Neural crest cell (in vitro differentiated cells): ENCODE results near the gene BCAN. TPM values are rescaled to one million over a fixed set of nuclear protein-coding genes. Genes with fewer than 3 reads are reported as not detected.

Experiments used
- DNase-seq: peaks from one replicate; pipeline ENCODE4 v3.0.0; 2021; ENCODE audit warnings: low read depth, mixed read lengths, low spot score
- H3K27ac Mint-ChIP-seq: one replicate; pipeline ENCODE4 v1.8.0; 2021; ENCODE audit warnings: mild to moderate bottlenecking, mixed read lengths; ENCODE audit not compliant: unreplicated experiment
- H3K27me3 Mint-ChIP-seq: 2 replicates; pipeline ENCODE4 v1.8.0; 2021; ENCODE audit warnings: low read depth, mild to moderate bottlenecking, mixed read lengths
- H3K36me3 Mint-ChIP-seq: 2 replicates; pipeline ENCODE4 v1.8.0; 2021; ENCODE audit warnings: low read depth, mild to moderate bottlenecking, mixed read lengths
- H3K4me1 Mint-ChIP-seq: 2 replicates; pipeline ENCODE4 v1.8.0; 2021; ENCODE audit warnings: mixed read lengths
- H3K4me3 Mint-ChIP-seq: one replicate; pipeline ENCODE4 v1.8.0; 2021; ENCODE audit warnings: mild to moderate bottlenecking, mixed read lengths
- H3K9me3 Mint-ChIP-seq: 2 replicates; pipeline ENCODE4 v1.8.0; 2021; ENCODE audit warnings: mixed read lengths
- long read RNA-seq: library from polyadenylated mRNA; unstranded; transcript quantifications from one replicate; pipeline ENCODE4 v2.0.0, GENCODE V29; 2020
- total RNA-seq: library from RNA; stranded (reverse); gene quantifications from 2 replicates; pipeline ENCODE4 v1.2.1, GENCODE V29; 2021
- TF ChIP-seq, protein P1 (sequence below): fragments of 200-600 bp; sonication (generic); conservative IDR thresholded peaks from 2 replicates; pipeline ENCODE4 v1.5.0; 2021; ENCODE audit warnings: antibody characterized with exemption, mild to moderate bottlenecking

Gene BCAN, protein sequence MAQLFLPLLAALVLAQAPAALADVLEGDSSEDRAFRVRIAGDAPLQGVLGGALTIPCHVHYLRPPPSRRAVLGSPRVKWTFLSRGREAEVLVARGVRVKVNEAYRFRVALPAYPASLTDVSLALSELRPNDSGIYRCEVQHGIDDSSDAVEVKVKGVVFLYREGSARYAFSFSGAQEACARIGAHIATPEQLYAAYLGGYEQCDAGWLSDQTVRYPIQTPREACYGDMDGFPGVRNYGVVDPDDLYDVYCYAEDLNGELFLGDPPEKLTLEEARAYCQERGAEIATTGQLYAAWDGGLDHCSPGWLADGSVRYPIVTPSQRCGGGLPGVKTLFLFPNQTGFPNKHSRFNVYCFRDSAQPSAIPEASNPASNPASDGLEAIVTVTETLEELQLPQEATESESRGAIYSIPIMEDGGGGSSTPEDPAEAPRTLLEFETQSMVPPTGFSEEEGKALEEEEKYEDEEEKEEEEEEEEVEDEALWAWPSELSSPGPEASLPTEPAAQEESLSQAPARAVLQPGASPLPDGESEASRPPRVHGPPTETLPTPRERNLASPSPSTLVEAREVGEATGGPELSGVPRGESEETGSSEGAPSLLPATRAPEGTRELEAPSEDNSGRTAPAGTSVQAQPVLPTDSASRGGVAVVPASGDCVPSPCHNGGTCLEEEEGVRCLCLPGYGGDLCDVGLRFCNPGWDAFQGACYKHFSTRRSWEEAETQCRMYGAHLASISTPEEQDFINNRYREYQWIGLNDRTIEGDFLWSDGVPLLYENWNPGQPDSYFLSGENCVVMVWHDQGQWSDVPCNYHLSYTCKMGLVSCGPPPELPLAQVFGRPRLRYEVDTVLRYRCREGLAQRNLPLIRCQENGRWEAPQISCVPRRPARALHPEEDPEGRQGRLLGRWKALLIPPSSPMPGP
- total RNA-seq: 2.4 and 3.1 TPM in 2 replicates
- long read RNA-seq, partial matches to known transcripts: 0 of 3 reads
- long read RNA-seq, other reads (novel, unspliced or antisense): 1 of 3 reads

DNA sequence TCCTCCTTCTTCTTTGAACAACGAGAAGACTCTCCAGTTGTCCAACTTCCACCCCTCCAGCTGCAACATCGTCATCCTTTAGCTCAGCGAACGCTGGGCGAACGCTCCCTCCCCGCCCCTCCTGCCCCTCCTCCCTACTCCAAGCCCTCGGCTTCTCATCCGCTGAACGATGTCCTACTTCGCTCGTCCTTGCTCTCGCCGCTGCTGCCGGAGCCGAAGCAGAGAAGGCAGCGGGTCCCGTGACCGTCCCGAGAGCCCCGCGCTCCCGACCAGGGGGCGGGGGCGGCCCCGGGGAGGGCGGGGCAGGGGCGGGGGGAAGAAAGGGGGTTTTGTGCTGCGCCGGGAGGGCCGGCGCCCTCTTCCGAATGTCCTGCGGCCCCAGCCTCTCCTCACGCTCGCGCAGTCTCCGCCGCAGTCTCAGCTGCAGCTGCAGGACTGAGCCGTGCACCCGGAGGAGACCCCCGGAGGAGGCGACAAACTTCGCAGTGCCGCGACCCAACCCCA, at the start of gene BCAN:
Gene BCAN (plus strand): TSS at position 357 of the 504 bp plus-strand sequence. CDS start 3,938 bp downstream, outside the sequence.
- Mint-ChIP-seq H3K36me3 (no peaks in the 10 kb centered on the region), H3K4me1 (peaks cover 49% of the 10 kb centered on the region), H3K27me3 (peaks cover 72% of the 10 kb centered on the region), H3K27ac (peak within 1 kb of the TSS; percentile 76), H3K9me3 (no peaks in the 10 kb centered on the region), H3K4me3 (peak within 1 kb of the TSS; percentile 84)
- peak; percentile 60 for DNase-seq
- TF ChIP-seq, protein P1, sequence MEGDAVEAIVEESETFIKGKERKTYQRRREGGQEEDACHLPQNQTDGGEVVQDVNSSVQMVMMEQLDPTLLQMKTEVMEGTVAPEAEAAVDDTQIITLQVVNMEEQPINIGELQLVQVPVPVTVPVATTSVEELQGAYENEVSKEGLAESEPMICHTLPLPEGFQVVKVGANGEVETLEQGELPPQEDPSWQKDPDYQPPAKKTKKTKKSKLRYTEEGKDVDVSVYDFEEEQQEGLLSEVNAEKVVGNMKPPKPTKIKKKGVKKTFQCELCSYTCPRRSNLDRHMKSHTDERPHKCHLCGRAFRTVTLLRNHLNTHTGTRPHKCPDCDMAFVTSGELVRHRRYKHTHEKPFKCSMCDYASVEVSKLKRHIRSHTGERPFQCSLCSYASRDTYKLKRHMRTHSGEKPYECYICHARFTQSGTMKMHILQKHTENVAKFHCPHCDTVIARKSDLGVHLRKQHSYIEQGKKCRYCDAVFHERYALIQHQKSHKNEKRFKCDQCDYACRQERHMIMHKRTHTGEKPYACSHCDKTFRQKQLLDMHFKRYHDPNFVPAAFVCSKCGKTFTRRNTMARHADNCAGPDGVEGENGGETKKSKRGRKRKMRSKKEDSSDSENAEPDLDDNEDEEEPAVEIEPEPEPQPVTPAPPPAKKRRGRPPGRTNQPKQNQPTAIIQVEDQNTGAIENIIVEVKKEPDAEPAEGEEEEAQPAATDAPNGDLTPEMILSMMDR: no peak

DNA sequence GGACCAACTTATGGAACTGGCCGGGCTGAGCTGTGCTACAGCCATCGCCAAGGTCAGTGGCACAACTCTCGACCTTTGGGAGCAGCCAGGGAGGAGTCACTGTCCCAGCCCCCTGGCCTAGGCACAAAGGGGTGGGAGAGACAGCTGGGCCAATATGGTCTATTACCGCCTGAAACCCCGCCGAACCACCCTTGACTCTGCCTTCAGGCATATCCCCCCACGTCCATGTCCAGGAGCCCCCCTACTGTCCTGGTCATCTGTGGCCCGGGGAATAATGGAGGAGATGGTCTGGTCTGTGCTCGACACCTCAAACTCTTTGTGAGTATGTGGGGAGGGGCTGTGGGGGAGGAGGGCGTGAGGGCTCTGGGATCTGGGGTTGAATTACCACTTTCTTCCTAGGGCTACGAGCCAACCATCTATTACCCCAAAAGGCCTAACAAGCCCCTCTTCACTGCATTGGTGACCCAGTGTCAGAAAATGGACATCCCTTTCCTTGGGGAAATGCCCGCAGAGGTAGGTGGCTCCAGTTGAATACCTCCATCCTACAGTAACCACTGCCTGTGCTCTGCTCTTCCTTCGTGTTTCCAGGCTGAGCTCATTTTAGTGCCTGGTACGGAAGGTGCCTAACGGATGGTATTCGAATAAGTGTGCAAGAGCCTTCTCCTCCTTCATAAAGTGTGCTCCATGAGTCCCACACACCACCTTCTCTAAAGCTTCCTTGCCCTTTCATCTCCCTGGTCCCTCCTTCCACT, 49.6 kb upstream of the BCAN start:
- peaks cover 30% of the 10 kb centered on the region for H3K4me1 Mint-ChIP-seq
- DNase-seq: no peak
- H3K36me3 Mint-ChIP-seq: peaks cover 13% of the 10 kb centered on the region
- H3K9me3 Mint-ChIP-seq: no peaks in the 10 kb centered on the region
- no peak overlapping the region for H3K27ac Mint-ChIP-seq
- H3K27me3 Mint-ChIP-seq: no peaks in the 10 kb centered on the region
- TF ChIP-seq, protein P1: no peak
- peak overlapping the region; percentile 94 for H3K4me3 Mint-ChIP-seq

DNA sequence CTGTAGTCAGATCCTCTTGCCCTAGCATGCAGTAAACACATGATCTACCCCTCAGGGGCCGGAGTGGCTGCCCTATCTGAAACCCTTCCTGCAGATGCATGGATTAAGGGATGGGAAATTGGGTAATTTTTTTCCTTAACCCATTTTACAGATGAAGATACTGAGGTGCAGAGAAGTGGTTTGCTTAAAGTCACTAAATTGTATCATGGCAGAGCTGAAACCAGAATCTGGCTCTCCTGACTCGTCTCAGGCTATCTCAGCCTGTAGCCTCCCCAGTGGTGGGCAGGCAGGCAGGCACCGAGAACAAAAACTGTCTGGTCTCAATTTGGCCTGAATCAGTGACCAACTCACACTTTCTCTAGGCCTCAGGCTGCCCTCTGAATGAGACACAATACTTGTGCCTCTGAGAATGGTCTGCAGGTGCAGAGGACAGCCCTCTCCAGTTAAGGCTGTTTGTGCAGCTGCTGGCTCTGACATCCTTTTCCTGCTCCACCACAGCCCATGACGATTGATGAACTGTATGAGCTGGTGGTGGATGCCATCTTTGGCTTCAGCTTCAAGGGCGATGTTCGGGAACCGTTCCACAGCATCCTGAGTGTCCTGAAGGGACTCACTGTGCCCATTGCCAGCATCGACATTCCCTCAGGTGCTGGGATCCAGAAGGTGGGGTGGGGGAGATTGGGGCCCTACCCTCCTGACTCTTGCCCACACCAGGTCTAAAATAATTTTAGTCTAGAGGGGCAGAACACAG, 48.8 kb upstream of the BCAN start:
- H3K4me1 Mint-ChIP-seq: peaks cover 30% of the 10 kb centered on the region
- H3K36me3 Mint-ChIP-seq: peaks cover 13% of the 10 kb centered on the region
- H3K9me3 Mint-ChIP-seq: no peaks in the 10 kb centered on the region
- H3K27me3 Mint-ChIP-seq: no peaks in the 10 kb centered on the region
- DNase-seq: no peak
- H3K27ac Mint-ChIP-seq: no peak overlapping the region
- TF ChIP-seq, protein P1: no peak
- peak overlapping the region; percentile 94 for H3K4me3 Mint-ChIP-seq

DNA sequence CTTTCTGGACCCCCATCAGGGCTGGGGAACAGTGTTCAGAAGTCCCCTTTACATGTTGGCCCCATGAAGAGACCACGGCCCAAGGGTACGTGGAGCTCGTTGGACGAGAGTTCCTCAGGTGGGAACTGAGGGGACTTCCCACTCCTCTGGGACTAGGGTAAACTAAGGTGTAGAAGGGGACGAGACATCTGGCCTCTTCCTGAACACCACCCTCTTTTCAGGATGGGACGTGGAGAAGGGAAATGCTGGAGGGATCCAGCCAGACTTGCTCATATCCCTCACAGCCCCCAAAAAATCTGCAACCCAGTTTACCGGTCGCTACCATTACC, 48.3 kb upstream of the BCAN start:
- H3K4me3 Mint-ChIP-seq: peak overlapping the region; percentile 94
- DNase-seq: no peak
- H3K9me3 Mint-ChIP-seq: no peaks in the 10 kb centered on the region
- no peaks in the 10 kb centered on the region for H3K27me3 Mint-ChIP-seq
- TF ChIP-seq, protein P1: no peak
- H3K27ac Mint-ChIP-seq: no peak overlapping the region
- H3K4me1 Mint-ChIP-seq: peaks cover 30% of the 10 kb centered on the region
- peaks cover 13% of the 10 kb centered on the region for H3K36me3 Mint-ChIP-seq
